ENCODE results near the gene ROGDI. TPM values are rescaled to one million over a fixed set of nuclear protein-coding genes. Genes with fewer than 3 reads are reported as not detected.

ROGDI gene
- total and polyA plus RNA-seq, 2 donors (not counting 3 experiments of a cell fraction or from before 2014, with no cell fraction given), result 12.0 to 36.9 TPM

DNA sequence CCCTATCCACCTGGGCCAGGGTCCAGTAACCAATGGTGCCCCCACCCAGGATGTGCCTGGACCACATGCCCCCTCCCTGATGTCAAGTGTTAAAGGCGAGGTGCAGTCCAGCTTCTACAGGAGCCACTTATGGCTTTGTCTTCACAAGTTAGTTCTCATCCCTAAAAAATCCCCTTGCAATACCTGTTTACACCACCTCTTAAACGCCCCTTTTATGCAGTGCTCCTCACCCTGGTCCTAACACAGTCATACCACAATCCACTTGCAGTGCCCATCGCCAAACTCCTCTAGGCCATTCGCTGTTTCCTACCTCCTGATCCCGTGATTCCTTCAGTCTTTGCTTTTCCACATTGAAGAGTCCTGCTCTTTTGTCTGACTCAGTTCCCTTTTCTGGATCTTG, 37.5 kb upstream of the ROGDI start:
- no peak for FAIRE-seq
- intact Hi-C loops (cut with micrococcal nuclease), result no loop called here

DNA sequence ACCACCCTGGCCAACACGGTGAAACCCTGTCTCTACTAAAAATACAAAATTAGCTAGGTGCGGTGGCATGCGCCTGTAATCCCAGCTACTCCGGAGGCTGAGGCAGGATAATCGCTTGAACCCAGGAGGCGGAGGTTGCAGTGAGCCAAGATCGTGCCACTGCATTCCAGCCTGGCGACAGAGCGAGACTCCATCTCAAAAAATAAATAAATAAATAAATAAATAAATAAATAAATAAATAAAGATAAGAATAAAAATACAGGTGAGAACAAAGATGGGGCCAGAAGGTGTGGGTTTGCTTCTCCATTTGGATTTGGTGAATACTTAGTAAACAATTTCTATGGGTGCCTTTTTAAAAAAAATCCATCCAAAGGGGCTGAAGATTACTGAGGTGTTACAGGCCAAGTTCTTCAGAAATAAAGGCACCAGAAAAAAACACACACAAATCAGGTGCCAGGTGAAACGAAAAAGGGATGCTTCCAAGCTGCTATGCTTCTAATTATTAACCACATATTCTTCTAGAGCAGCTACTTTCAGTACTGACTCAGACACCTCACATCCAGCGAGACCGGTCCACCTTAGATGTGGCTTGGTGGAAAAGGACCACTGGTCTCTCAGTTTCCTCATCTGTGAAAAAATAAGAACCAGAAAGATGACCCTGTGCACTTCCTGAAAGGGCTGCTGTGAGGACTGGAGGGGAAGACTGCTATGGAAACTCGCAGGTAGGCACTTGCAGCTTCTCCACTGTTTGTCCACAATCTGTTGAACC, 35.5 kb upstream of the ROGDI start:
- no peak for FAIRE-seq
- peaks cover 12% of the 10 kb centered on the region for H3K79me2 ChIP-seq (ENCODE audit: control insufficient read depth, insufficient read depth, low read length)

More for the DNA sequence above, 37.5 kb upstream of the ROGDI start:
- dilution Hi-C loops (cut with MboI; ENCODE audit: extremely low pct_ligation_motif_present, low sequenced_read_pairs), result no loop called here
- peak; percentile 17 for DNase-seq (ENCODE audit: low read depth, low spot score)
- Histone ChIP-seq H3K79me2 (ENCODE audit: control insufficient read depth, insufficient read depth, low read length) (peaks cover 12% of the 10 kb centered on the region), H3K36me3 (ENCODE audit: control insufficient read depth in 2 of 2, extremely low read depth in 1 of 2, insufficient read depth in 2 of 2, low read length in 2 of 2) (peaks cover 25 to 44% of the 10 kb centered on the region in 2 experiments), H3K9ac (replicated peaks; ENCODE audit: extremely low read depth, insufficient read depth, low read length) (no peak overlapping the region), H4K20me1 (replicated peaks; ENCODE audit: control insufficient read depth, extremely low read depth, insufficient read depth, low read length) (no peaks in the 10 kb centered on the region), H3K27me3 (ENCODE audit: control insufficient read depth in 2 of 2, insufficient read depth in 2 of 2, low read length in 2 of 2) (no peaks in the 10 kb centered on the region), H3K9me3 (replicated peaks; ENCODE audit: control insufficient read depth, insufficient read depth, low read length) (no peaks in the 10 kb centered on the region), H3K4me1 (ENCODE audit: control insufficient read depth, extremely low read depth, insufficient read depth, low read length) (no peaks in the 10 kb centered on the region), H3K27ac (ENCODE audit: insufficient read depth, low read depth, low read length) (no peak overlapping the region), H3K4me2 (ENCODE audit: insufficient read depth, low read length) (no peak overlapping the region), H3K9me1 (replicated peaks; ENCODE audit: control insufficient read depth, extremely low read depth, insufficient read depth, low read length) (no peaks in the 10 kb centered on the region), H2AFZ (ENCODE audit: low read depth, low read length) (no peak overlapping the region), H3K4me3 (replicated peaks in 1 of 3; ENCODE audit: insufficient read depth in 1 of 3, low read depth in 1 of 3, low read length in 3 of 3) (no peak overlapping the region)
- POLR2A ChIA-PET, result no interaction called here
- BruUV-seq (replicated peaks), result no TSS peak
- TF ChIP-seq MYC (IDR thresholded peaks at IDR 0.05; ENCODE audit: low read depth, low read length), result no peak
- TF ChIP-seq FOS (IDR thresholded peaks at IDR 0.05; ENCODE audit: borderline replicate concordance, insufficient read depth, low read length), result no peak
- CTCF ChIA-PET, result no interaction called here

More for the DNA sequence above, 35.5 kb upstream of the ROGDI start:
- Histone ChIP-seq H3K36me3 (ENCODE audit: control insufficient read depth in 2 of 2, extremely low read depth in 1 of 2, insufficient read depth in 2 of 2, low read length in 2 of 2) (peaks cover 20 to 46% of the 10 kb centered on the region in 2 experiments), H3K27me3 (ENCODE audit: control insufficient read depth in 2 of 2, insufficient read depth in 2 of 2, low read length in 2 of 2) (no peaks in the 10 kb centered on the region), H3K4me3 (replicated peaks in 1 of 3; ENCODE audit: insufficient read depth in 1 of 3, low read depth in 1 of 3, low read length in 3 of 3) (no peak overlapping the region), H3K4me1 (ENCODE audit: control insufficient read depth, extremely low read depth, insufficient read depth, low read length) (no peaks in the 10 kb centered on the region), H3K9ac (replicated peaks; ENCODE audit: extremely low read depth, insufficient read depth, low read length) (no peak overlapping the region), H4K20me1 (replicated peaks; ENCODE audit: control insufficient read depth, extremely low read depth, insufficient read depth, low read length) (no peaks in the 10 kb centered on the region), H3K27ac (ENCODE audit: insufficient read depth, low read depth, low read length) (no peak overlapping the region), H3K9me1 (replicated peaks; ENCODE audit: control insufficient read depth, extremely low read depth, insufficient read depth, low read length) (no peaks in the 10 kb centered on the region), H3K9me3 (replicated peaks; ENCODE audit: control insufficient read depth, insufficient read depth, low read length) (no peaks in the 10 kb centered on the region), H2AFZ (ENCODE audit: low read depth, low read length) (no peak overlapping the region), H3K4me2 (ENCODE audit: insufficient read depth, low read length) (no peak overlapping the region)
- intact Hi-C loops (cut with micrococcal nuclease) (no loop called here), dilution Hi-C loops (cut with MboI; ENCODE audit: extremely low pct_ligation_motif_present, low sequenced_read_pairs) (no loop called here)
- TF ChIP-seq POLR2A (IDR thresholded peaks at IDR 0.05; ENCODE audit: low read depth, low read length), result no peak
- TF ChIP-seq, protein P1, sequence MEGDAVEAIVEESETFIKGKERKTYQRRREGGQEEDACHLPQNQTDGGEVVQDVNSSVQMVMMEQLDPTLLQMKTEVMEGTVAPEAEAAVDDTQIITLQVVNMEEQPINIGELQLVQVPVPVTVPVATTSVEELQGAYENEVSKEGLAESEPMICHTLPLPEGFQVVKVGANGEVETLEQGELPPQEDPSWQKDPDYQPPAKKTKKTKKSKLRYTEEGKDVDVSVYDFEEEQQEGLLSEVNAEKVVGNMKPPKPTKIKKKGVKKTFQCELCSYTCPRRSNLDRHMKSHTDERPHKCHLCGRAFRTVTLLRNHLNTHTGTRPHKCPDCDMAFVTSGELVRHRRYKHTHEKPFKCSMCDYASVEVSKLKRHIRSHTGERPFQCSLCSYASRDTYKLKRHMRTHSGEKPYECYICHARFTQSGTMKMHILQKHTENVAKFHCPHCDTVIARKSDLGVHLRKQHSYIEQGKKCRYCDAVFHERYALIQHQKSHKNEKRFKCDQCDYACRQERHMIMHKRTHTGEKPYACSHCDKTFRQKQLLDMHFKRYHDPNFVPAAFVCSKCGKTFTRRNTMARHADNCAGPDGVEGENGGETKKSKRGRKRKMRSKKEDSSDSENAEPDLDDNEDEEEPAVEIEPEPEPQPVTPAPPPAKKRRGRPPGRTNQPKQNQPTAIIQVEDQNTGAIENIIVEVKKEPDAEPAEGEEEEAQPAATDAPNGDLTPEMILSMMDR (IDR thresholded peaks at IDR 0.05; ENCODE audit: extremely low read depth in 1 of 2, insufficient read depth in 1 of 2, low read depth in 1 of 2, low read length in 2 of 2), result no peak
- TF ChIP-seq POLR2AphosphoS5 (IDR thresholded peaks at IDR 0.05; ENCODE audit: insufficient read depth, low read depth, low read length), result no peak
- no peak for TF ChIP-seq JUN (IDR thresholded peaks at IDR 0.05; ENCODE audit: borderline replicate concordance, insufficient read depth, insufficient read length, low read depth)
- TF ChIP-seq EZH2 (IDR thresholded peaks at IDR 0.05; ENCODE audit: borderline replicate concordance, low read depth, low read length, severe bottlenecking), result no peak
- DNase-seq (ENCODE audit: low read depth, low spot score), result no peak
- CTCF ChIA-PET, result no interaction called here
- no TSS peak for BruUV-seq (replicated peaks)
- POLR2A ChIA-PET, result no interaction called here
